GM21576 (cell line): ENCODE results near the gene BIRC3.
A peak's percentile ranks its signal among the peaks of the same experiment; 100 is the strongest.

Experiments used
- ATAC-seq: cut with Tn5 transposase; IDR thresholded peaks from one replicate; pipeline ENCODE4 v1.9.1; 2021; ENCODE audit warnings: mild to moderate bottlenecking, moderate library complexity; ENCODE audit not compliant: unreplicated experiment

Gene BIRC3

GRCh38 chr11:102317099-102317767, at the start of gene BIRC3:
BIRC3 (plus strand) TSS chr11:102317484; CDS start chr11:102324510, 7,026 bp downstream.
- ATAC-seq: peak; percentile 77

- ATAC-seq: no peak
Observed at GRCh38 chr11:102267609-102268008, 49.7 kb upstream of the BIRC3 start.

- peak; percentile 99 for ATAC-seq
Observed at GRCh38 chr11:102268083-102268984, 49.0 kb upstream of the BIRC3 start.

GRCh38 chr11:102268985-102269470, 48.3 kb upstream of the BIRC3 start:
- no peak for ATAC-seq

- ATAC-seq: no peak
Observed at GRCh38 chr11:102269927-102270326, 47.4 kb upstream of the BIRC3 start.

- ATAC-seq: no peak
Observed at GRCh38 chr11:102272047-102272824, 45.0 kb upstream of the BIRC3 start.

GRCh38 chr11:102274628-102275027, 42.7 kb upstream of the BIRC3 start:
- no peak for ATAC-seq

GRCh38 chr11:102276362-102276761, 40.9 kb upstream of the BIRC3 start:
- no peak for ATAC-seq

GRCh38 chr11:102276783-102277182, 40.5 kb upstream of the BIRC3 start:
- ATAC-seq: no peak

GRCh38 chr11:102279641-102280170, 37.6 kb upstream of the BIRC3 start:
- ATAC-seq: peak; percentile 97

GRCh38 chr11:102280245-102280833, 36.9 kb upstream of the BIRC3 start:
- ATAC-seq: no peak

- no peak for ATAC-seq
Observed at GRCh38 chr11:102283116-102283485, 34.2 kb upstream of the BIRC3 start.

GRCh38 chr11:102284008-102284407, 33.3 kb upstream of the BIRC3 start:
- no peak for ATAC-seq

GRCh38 chr11:102286292-102286691, 31.0 kb upstream of the BIRC3 start:
- ATAC-seq: no peak

- peak; percentile 93 for ATAC-seq
Observed at GRCh38 chr11:102287964-102288724, 29.1 kb upstream of the BIRC3 start.

- no peak for ATAC-seq
Observed at GRCh38 chr11:102288725-102289083, 28.6 kb upstream of the BIRC3 start.

GRCh38 chr11:102289592-102289991, 27.7 kb upstream of the BIRC3 start:
- no peak for ATAC-seq

- no peak for ATAC-seq
Observed at GRCh38 chr11:102291831-102292230, 25.5 kb upstream of the BIRC3 start.

GRCh38 chr11:102292933-102293332, 24.4 kb upstream of the BIRC3 start:
- ATAC-seq: no peak
